ENCODE data around the gene SETMAR.

The SETMAR gene

GRCh38 chr3:4303187-4304123 lies at the start of gene SETMAR:
TSS of gene SETMAR (plus strand) at chr3:4303369. CDS start at chr3:4303371, 2 bp downstream.
- H3K4me3 ChIP-seq (ENCODE audit: low read depth, low read length), result peak within 1 kb of the TSS; percentile 65
- TF ChIP-seq CTCF (IDR thresholded peaks at IDR 0.05; ENCODE audit: low read depth, low read length), result no peak

- no peak for TF ChIP-seq CTCF (IDR thresholded peaks at IDR 0.05; ENCODE audit: low read depth, low read length)
- H3K4me3 ChIP-seq (ENCODE audit: low read depth, low read length), result no peak overlapping the region
These were observed 41.8 kb upstream of the SETMAR start for GRCh38 chr3:4261406-4261805.

- TF ChIP-seq CTCF (IDR thresholded peaks at IDR 0.05; ENCODE audit: low read depth, low read length), result no peak
These were observed 39.1 kb upstream of the SETMAR start for GRCh38 chr3:4264040-4264439.

GRCh38 chr3:4270720-4271119 lies 32.4 kb upstream of the SETMAR start:
- H3K4me3 ChIP-seq (ENCODE audit: low read depth, low read length), result no peak overlapping the region
- no peak for TF ChIP-seq CTCF (IDR thresholded peaks at IDR 0.05; ENCODE audit: low read depth, low read length)

More at GRCh38 chr3:4264040-4264439, 39.1 kb upstream of the SETMAR start:
- no peak overlapping the region for H3K4me3 ChIP-seq (ENCODE audit: low read depth, low read length)

GRCh38 chr3:4271834-4272233 lies 31.3 kb upstream of the SETMAR start:
- no peak; the same call in 1 of the 2 replicates for TF ChIP-seq CTCF (IDR thresholded peaks at IDR 0.05; ENCODE audit: low read depth, low read length)

GRCh38 chr3:4279516-4280105 lies 23.6 kb upstream of the SETMAR start:
- no peak overlapping the region for H3K4me3 ChIP-seq (ENCODE audit: low read depth, low read length)
- TF ChIP-seq CTCF (IDR thresholded peaks at IDR 0.05; ENCODE audit: low read depth, low read length), result no peak

More at GRCh38 chr3:4271834-4272233, 31.3 kb upstream of the SETMAR start:
- no peak overlapping the region for H3K4me3 ChIP-seq (ENCODE audit: low read depth, low read length)

GRCh38 chr3:4281991-4282390 lies 21.2 kb upstream of the SETMAR start:
- no peak for TF ChIP-seq CTCF (IDR thresholded peaks at IDR 0.05; ENCODE audit: low read depth, low read length)
- no peak overlapping the region for H3K4me3 ChIP-seq (ENCODE audit: low read depth, low read length)

Data from WI38 (cell line).